ENCODE measurements around the gene RASA3.

GRCh38 chr13:114096031-114096485 is 36.4 kb downstream of the RASA3 start:
- TF ChIP-seq, protein P1, sequence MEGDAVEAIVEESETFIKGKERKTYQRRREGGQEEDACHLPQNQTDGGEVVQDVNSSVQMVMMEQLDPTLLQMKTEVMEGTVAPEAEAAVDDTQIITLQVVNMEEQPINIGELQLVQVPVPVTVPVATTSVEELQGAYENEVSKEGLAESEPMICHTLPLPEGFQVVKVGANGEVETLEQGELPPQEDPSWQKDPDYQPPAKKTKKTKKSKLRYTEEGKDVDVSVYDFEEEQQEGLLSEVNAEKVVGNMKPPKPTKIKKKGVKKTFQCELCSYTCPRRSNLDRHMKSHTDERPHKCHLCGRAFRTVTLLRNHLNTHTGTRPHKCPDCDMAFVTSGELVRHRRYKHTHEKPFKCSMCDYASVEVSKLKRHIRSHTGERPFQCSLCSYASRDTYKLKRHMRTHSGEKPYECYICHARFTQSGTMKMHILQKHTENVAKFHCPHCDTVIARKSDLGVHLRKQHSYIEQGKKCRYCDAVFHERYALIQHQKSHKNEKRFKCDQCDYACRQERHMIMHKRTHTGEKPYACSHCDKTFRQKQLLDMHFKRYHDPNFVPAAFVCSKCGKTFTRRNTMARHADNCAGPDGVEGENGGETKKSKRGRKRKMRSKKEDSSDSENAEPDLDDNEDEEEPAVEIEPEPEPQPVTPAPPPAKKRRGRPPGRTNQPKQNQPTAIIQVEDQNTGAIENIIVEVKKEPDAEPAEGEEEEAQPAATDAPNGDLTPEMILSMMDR (IDR thresholded peaks at IDR 0.05 in 2 of 3, conservative IDR thresholded peaks at IDR 0.05 in 1 of 3; ENCODE audit: borderline replicate concordance in 1 of 3, insufficient read depth in 1 of 3, low read depth in 2 of 3, low read length in 2 of 3), result no peak
- TF ChIP-seq YY1 (IDR thresholded peaks at IDR 0.05; ENCODE audit: extremely low read depth, insufficient replicate concordance, low read depth, low read length) (no peak), POLR2A (IDR thresholded peaks at IDR 0.05; ENCODE audit: borderline replicate concordance, extremely low read depth, insufficient read depth, insufficient read length) (no peak), ZFX (IDR thresholded peaks at IDR 0.05) (no peak)

Data from HCT116 (cell line).